HG03521 (cell line): ENCODE results near the gene RFC1.
"Not testable (repeated sequence)": the region's sequence is repeated elsewhere in the genome, so short reads cannot be mapped to it uniquely, and the experiment has no call there.

ENCODE experiments used
- ATAC-seq: cut with Tn5 transposase; IDR thresholded peaks from one replicate; pipeline ENCODE4 v1.9.1; 2021; ENCODE audit warnings: mild to moderate bottlenecking, moderate library complexity; ENCODE audit not compliant: unreplicated experiment

The RFC1 gene

GRCh38 chr4:39353478-39354253, 12.5 kb downstream of the RFC1 start:
- ATAC-seq: peak; percentile 63

- ATAC-seq: not testable (repeated sequence)
Measured at GRCh38 chr4:39353149-39353477, 13.0 kb downstream of the RFC1 start.

- no peak for ATAC-seq
Measured at GRCh38 chr4:39349326-39349725, 16.8 kb downstream of the RFC1 start.

- no peak for ATAC-seq
Measured at GRCh38 chr4:39348371-39349315, 17.5 kb downstream of the RFC1 start.

GRCh38 chr4:39346856-39347519, 19.2 kb downstream of the RFC1 start:
- ATAC-seq: no peak

- no peak for ATAC-seq
Measured at GRCh38 chr4:39342731-39343130, 23.4 kb downstream of the RFC1 start.

GRCh38 chr4:39341075-39341725, 25.0 kb downstream of the RFC1 start:
- ATAC-seq: no peak

- ATAC-seq: no peak
Measured at GRCh38 chr4:39339968-39340367, 26.2 kb downstream of the RFC1 start.

- ATAC-seq: no peak
Measured at GRCh38 chr4:39337841-39338240, 28.3 kb downstream of the RFC1 start.

GRCh38 chr4:39335566-39335965, 30.6 kb downstream of the RFC1 start:
- ATAC-seq: no peak

- no peak for ATAC-seq
Measured at GRCh38 chr4:39331191-39331590, 35.0 kb downstream of the RFC1 start.

GRCh38 chr4:39330353-39330752, 35.8 kb downstream of the RFC1 start:
- no peak for ATAC-seq

- ATAC-seq: no peak
Measured at GRCh38 chr4:39326468-39326977, 39.6 kb downstream of the RFC1 start.

GRCh38 chr4:39324897-39325613, 41.1 kb downstream of the RFC1 start:
- ATAC-seq: no peak

- no peak for ATAC-seq
Measured at GRCh38 chr4:39324446-39324845, 41.7 kb downstream of the RFC1 start.

GRCh38 chr4:39323821-39324220, 42.3 kb downstream of the RFC1 start:
- no peak for ATAC-seq

- ATAC-seq: no peak
Measured at GRCh38 chr4:39320381-39321115, 45.6 kb downstream of the RFC1 start.

- no peak for ATAC-seq
Measured at GRCh38 chr4:39319676-39320075, 46.5 kb downstream of the RFC1 start.

- ATAC-seq: no peak
Measured at GRCh38 chr4:39312816-39313215, 53.3 kb downstream of the RFC1 start.
